Tibial artery (tissue), 4 donors: ENCODE data around the gene MAB21L4.

Source experiments
- DNase-seq, 2 donors: peaks; one replicate each; pipeline ENCODE4 v3.0.0-alpha.2; 2019
- H3K27ac ChIP-seq, 2 donors: fragments of 200-600 bp; sonication (generic) in 1 of 2; 1 replicate in 1 of 2; 2 replicates in 1 of 2; pipeline ENCODE4 v1.5.1; 2018 to 2019; ENCODE audit warnings: mild to moderate bottlenecking in 1 of 2
- H3K27me3 ChIP-seq, 2 donors: fragments of 200-600 bp; sonication (generic) in 1 of 2; one replicate each; pipeline versions ENCODE4 v1.5.1 to v1.6.0; 2016 to 2019
- H3K36me3 ChIP-seq, 3 donors: fragments of 200-600 bp; sonication (generic) in 2 of 3; one replicate each; pipeline ENCODE4 v1.5.1; 2016 to 2019; ENCODE audit warnings: mild to moderate bottlenecking in 2 of 3
- H3K4me1 ChIP-seq, 4 donors: fragments of 200-600 bp; sonication (generic) in 2 of 4; 1 replicate in 3 of 4; 2 replicates in 1 of 4; pipeline ENCODE4 v1.5.1; 2016 to 2019
- H3K4me3 ChIP-seq, 2 donors: fragments of 200-600 bp; sonication (generic) in 1 of 2; 1 replicate in 1 of 2; 2 replicates in 1 of 2; pipeline ENCODE4 v1.5.1; 2018 to 2019; ENCODE audit warnings: mild to moderate bottlenecking in 2 of 2
- H3K9me3 ChIP-seq, 3 donors: fragments of 200-600 bp; sonication (generic) in 1 of 3; one replicate each; pipeline ENCODE4 v1.5.1; 2016 to 2019
- intact Hi-C: fragments of 100-400 bp; cut with DNase I; formaldehyde crosslinking; loops from one replicate; pipeline ENCODE4 v1.15.0; 2023; ENCODE audit warnings: low total_unique reads
- TF ChIP-seq, protein P1 (sequence below), 2 experiments: fragments of 200-600 bp in 1 of 2; fragments of 450-650 bp in 1 of 2; IDR thresholded peaks; one replicate each; pipeline ENCODE4 v1.5.1; 2017 to 2019; ENCODE audit warnings: antibody characterized with exemption in 2 of 2, mild to moderate bottlenecking in 1 of 2, moderate library complexity in 1 of 2

Gene MAB21L4

GRCh38 chr2:240895656-240896388 lies at the start of gene MAB21L4:
Gene MAB21L4, minus strand, starts transcription at chr2:240896156. Its CDS starts 159 bp downstream, at chr2:240895997.
- H3K4me1 ChIP-seq = peaks cover 0 to 6% (median 0%) of the 10 kb centered on the region in 4 donors

DNA sequence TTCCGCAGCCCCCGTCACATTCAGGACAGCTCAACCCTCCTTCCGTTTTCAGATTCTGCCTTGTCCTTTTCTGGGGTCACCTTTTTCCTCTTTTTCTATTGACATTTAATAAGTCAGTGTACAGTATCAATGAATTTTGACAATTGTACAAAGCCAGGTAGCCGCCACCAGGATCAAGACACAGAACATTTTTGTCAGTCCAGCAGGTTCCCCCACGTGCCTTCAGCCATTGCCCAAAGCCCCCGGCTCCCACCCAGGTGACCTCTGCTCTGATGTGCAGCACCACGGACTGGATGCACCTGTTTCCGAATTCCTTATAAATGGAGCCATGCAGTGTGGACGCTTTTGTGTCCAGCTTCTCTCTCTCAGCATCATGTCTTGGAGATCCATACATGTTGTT lies 40.1 kb upstream of the MAB21L4 start:
- H3K4me1 ChIP-seq = no peaks in the 10 kb centered on the region
- H3K27me3 ChIP-seq = peaks cover 0 to 18% of the 10 kb centered on the region in 2 donors
- no peaks in the 10 kb centered on the region for H3K36me3 ChIP-seq
- H3K9me3 ChIP-seq = peaks cover 0 to 9% (median 9%) of the 10 kb centered on the region in 3 donors
- no peak for DNase-seq
- no peak overlapping the region for H3K4me3 ChIP-seq
- intact Hi-C loops = no loop called here
- no peak overlapping the region for H3K27ac ChIP-seq
- TF ChIP-seq, protein P1, sequence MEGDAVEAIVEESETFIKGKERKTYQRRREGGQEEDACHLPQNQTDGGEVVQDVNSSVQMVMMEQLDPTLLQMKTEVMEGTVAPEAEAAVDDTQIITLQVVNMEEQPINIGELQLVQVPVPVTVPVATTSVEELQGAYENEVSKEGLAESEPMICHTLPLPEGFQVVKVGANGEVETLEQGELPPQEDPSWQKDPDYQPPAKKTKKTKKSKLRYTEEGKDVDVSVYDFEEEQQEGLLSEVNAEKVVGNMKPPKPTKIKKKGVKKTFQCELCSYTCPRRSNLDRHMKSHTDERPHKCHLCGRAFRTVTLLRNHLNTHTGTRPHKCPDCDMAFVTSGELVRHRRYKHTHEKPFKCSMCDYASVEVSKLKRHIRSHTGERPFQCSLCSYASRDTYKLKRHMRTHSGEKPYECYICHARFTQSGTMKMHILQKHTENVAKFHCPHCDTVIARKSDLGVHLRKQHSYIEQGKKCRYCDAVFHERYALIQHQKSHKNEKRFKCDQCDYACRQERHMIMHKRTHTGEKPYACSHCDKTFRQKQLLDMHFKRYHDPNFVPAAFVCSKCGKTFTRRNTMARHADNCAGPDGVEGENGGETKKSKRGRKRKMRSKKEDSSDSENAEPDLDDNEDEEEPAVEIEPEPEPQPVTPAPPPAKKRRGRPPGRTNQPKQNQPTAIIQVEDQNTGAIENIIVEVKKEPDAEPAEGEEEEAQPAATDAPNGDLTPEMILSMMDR (IDR thresholded peaks at IDR 0.05) = no peak

More at GRCh38 chr2:240895656-240896388, at the start of gene MAB21L4:
- Histone ChIP-seq H3K4me3 (no peak within 1 kb of the TSS), H3K27ac (no peak within 1 kb of the TSS), H3K27me3 (peaks cover 0 to 52% of the 10 kb centered on the region in 2 donors), H3K9me3 (peaks cover 0 to under 1% (median 0%) of the 10 kb centered on the region in 3 donors), H3K36me3 (no peaks in the 10 kb centered on the region)
- TF ChIP-seq, protein P1 (IDR thresholded peaks at IDR 0.05) = no peak
- DNase-seq = no peak
- intact Hi-C loops = no loop called here

GRCh38 chr2:240935103-240935876 lies 39.3 kb upstream of the MAB21L4 start:
- H3K27me3 ChIP-seq = peaks cover 0 to 26% of the 10 kb centered on the region in 2 donors
- no peaks in the 10 kb centered on the region for H3K36me3 ChIP-seq
- H3K4me1 ChIP-seq = no peaks in the 10 kb centered on the region
- no peak for DNase-seq
- intact Hi-C loops = no loop called here
- TF ChIP-seq, protein P1 (IDR thresholded peaks at IDR 0.05) = no peak
- H3K4me3 ChIP-seq = no peak overlapping the region
- peaks cover 0 to 9% (median 8%) of the 10 kb centered on the region in 3 donors for H3K9me3 ChIP-seq
- H3K27ac ChIP-seq = no peak overlapping the region

DNA sequence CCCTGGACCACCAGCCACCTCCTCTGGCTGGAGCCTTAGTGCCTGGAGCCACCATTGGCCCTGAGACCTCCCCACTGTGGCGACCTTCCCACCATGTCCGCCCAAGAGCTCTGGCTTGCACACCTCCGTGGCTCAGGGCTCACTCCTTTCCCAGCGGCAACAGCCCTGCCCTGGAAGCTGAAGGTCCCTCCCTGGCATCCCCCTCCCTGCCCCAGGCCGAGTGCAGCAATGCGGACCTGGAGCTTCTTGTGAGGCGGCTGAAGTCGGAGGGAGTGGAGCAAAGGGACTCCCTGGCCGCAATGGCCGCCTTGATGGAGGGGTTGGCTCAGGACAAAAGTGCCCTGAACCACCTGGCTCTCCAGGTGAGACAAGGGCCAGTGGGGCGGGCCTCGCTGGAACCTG lies 38.7 kb upstream of the MAB21L4 start:
- Histone ChIP-seq H3K27ac (no peak overlapping the region), H3K27me3 (peaks cover 0 to 32% of the 10 kb centered on the region in 2 donors), H3K36me3 (no peaks in the 10 kb centered on the region), H3K4me1 (no peaks in the 10 kb centered on the region), H3K4me3 (no peak overlapping the region), H3K9me3 (peaks cover 0 to 9% (median 8%) of the 10 kb centered on the region in 3 donors)
- TF ChIP-seq, protein P1 (IDR thresholded peaks at IDR 0.05) = no peak
- intact Hi-C loops = no loop called here
- peak in 1 of 2 donors; percentile 14 for DNase-seq

- peaks cover 0 to 9% (median 8%) of the 10 kb centered on the region in 3 donors for H3K9me3 ChIP-seq
- peaks cover 0 to 36% of the 10 kb centered on the region in 2 donors for H3K27me3 ChIP-seq
- H3K27ac ChIP-seq = no peak overlapping the region
- H3K36me3 ChIP-seq = no peaks in the 10 kb centered on the region
- intact Hi-C loops = no loop called here
- no peak overlapping the region for H3K4me3 ChIP-seq
- TF ChIP-seq, protein P1 (IDR thresholded peaks at IDR 0.05) = no peak
- peak in 1 of 2 donors; percentile 62 for DNase-seq
- no peaks in the 10 kb centered on the region for H3K4me1 ChIP-seq
Observed at GRCh38 chr2:240933966-240934700, 38.2 kb upstream of the MAB21L4 start.
